ENCODE measurements around the gene ABCA1. TPM values are rescaled to one million over a fixed set of nuclear protein-coding genes. Genes with fewer than 3 reads are reported as not detected.

Gene ABCA1
- total and polyA plus RNA-seq, 2 of the 13 experiments (the other 11 are each of a cell fraction or from before 2014, with no cell fraction given) = 26.8 to 63.8 TPM

GRCh38 chr9:104927216-104927911 is 591 bp downstream of the ABCA1 start:
- H3K4me1 ChIP-seq (ENCODE audit: insufficient read depth, low read length) = peaks cover 59% of the 10 kb centered on the region
- peak overlapping the region; percentile 79 for H3K27ac ChIP-seq (ENCODE audit: extremely low read length, insufficient read depth, low read length)
- BruUV-seq (replicated peaks) = TSS peak; percentile 77
- H4K20me1 ChIP-seq (ENCODE audit: insufficient read depth, low read length) = peaks cover 2% of the 10 kb centered on the region; the same call in 1 of the 2 replicates
- POLR2A ChIA-PET = interaction anchor here (0.6 to 3.8 kb wide), 22 partner anchors 7 to 491 kb away, joined by 3 to 26 read pairs (median 4); no protein-coding TSS in a partner anchor
- in situ Hi-C loops (cut with HindIII; ENCODE audit: extremely low pct_ligation_motif_present, low pct_unique_long_range_greater_than_20kb) = loop anchor here (10.0 kb wide), 2 partner anchors 137 to 227 kb away; no protein-coding TSS in a partner anchor
- peaks cover 56% of the 10 kb centered on the region for H3K79me2 ChIP-seq (ENCODE audit: insufficient read depth, low read length)
- CTCF ChIA-PET (ENCODE audit: low intra/inter-chr PET ratio, low total read pairs) = no interaction called here
- H3K9ac ChIP-seq (ENCODE audit: insufficient read depth, low read depth, low read length) = peak overlapping the region; percentile 83
- no peak overlapping the region for H2AFZ ChIP-seq (ENCODE audit: low read length)
- H3K4me3 ChIP-seq (replicated peaks in 1 of 3; ENCODE audit: insufficient read depth in 1 of 3, low read depth in 2 of 3, low read length in 3 of 3) = peak overlapping the region; percentile 70 to 86 (median 85)
- DNase-seq (ENCODE audit: low spot score) (peak; percentile 55), ATAC-seq (peak; percentile 72), FAIRE-seq (peak; percentile 39)
- WGBS (ENCODE audit: low lambda C conversion rate) = under 1% methylated on average over 13 of the region's 44 CpGs
- no peaks in the 10 kb centered on the region; a peak in 1 of 5 replicates for H3K27me3 ChIP-seq (ENCODE audit: control insufficient read depth in 1 of 2, insufficient read depth in 2 of 2, low read length in 2 of 2)
- no peaks in the 10 kb centered on the region for H3K36me3 ChIP-seq (replicated peaks in 1 of 2; ENCODE audit: control insufficient read depth in 1 of 2, insufficient read depth in 2 of 2, low read length in 2 of 2)
- H3K9me3 ChIP-seq (ENCODE audit: low read length) = no peaks in the 10 kb centered on the region
- peak overlapping the region; percentile 90 for H3K4me2 ChIP-seq (ENCODE audit: low read depth, low read length)
- intact Hi-C loops (cut with micrococcal nuclease; ENCODE audit: unreplicated experiment) = loop anchor here (2.0 kb wide), 2 partner anchors 137 to 317 kb away; partner anchors contain the start of gene SLC44A1
- TF ChIP-seq KDM2A (CRISPR knock-in tag; IDR thresholded peaks at IDR 0.05; ENCODE audit: borderline replicate concordance, low read depth) (peak; percentile 42; the same call in 1 of the 2 replicates), KMT2B (CRISPR knock-in tag; IDR thresholded peaks at IDR 0.05) (no peak), FOXO4 (CRISPR knock-in tag; conservative IDR thresholded peaks at IDR 0.05) (0 out of 2 replicates have a peak, but pooled peaks have one; percentile 84), KAT8 (CRISPR knock-in tag; IDR thresholded peaks at IDR 0.05) (no peak), ZNF737 (CRISPR knock-in tag; IDR thresholded peaks at IDR 0.05; ENCODE audit: borderline replicate concordance) (no peak), ZNF317 (CRISPR knock-in tag; IDR thresholded peaks at IDR 0.05) (no peak), ZNF556 (CRISPR knock-in tag; IDR thresholded peaks at IDR 0.05; ENCODE audit: borderline replicate concordance) (no peak), E2F5 (CRISPR knock-in tag; conservative IDR thresholded peaks at IDR 0.05) (no peak), MATR3 (CRISPR knock-in tag; IDR thresholded peaks at IDR 0.05) (no peak), ZBTB10 (CRISPR knock-in tag; IDR thresholded peaks at IDR 0.05; ENCODE audit: borderline replicate concordance) (0 out of 2 replicates have a peak, but pooled peaks have one; percentile 10), SRSF1 (optimal IDR thresholded peaks at IDR 0.05; ENCODE audit: low read depth, low read length) (no peak)
